D721Med (cell line): Measurements from ENCODE around the gene ECT2L.

Experiments
- DNase-seq: peaks from one replicate; pipeline ENCODE4 v3.0.0; 2011; ENCODE audit warnings: low spot score; ENCODE audit not compliant: insufficient read length
- FAIRE-seq: peaks from 2 replicates; lab custom pipeline; 2011; peaks lifted over from hg19 to GRCh38; lab: Jason Lieb, UNC
- CTCF ChIP-seq: IDR thresholded peaks from 2 replicates; pipeline ENCODE4 v1.5.1; 2012; ENCODE audit warnings: mild to moderate bottlenecking, control low read depth; ENCODE audit not compliant: insufficient read depth; ENCODE audit errors: missing control alignments

Gene ECT2L

GRCh38 chr6:138948004-138948403, 152.1 kb downstream of the ECT2L start:
- DNase-seq (no peak), FAIRE-seq (no peak)
- TF ChIP-seq CTCF = no peak

GRCh38 chr6:138948546-138949179, 152.8 kb downstream of the ECT2L start:
- FAIRE-seq = no peak
- no peak for TF ChIP-seq CTCF
- no peak for DNase-seq

GRCh38 chr6:138953451-138953850, 157.6 kb downstream of the ECT2L start:
- no peak for DNase-seq

More at GRCh38 chr6:138953451-138953850, 157.6 kb downstream of the ECT2L start:
- no peak for TF ChIP-seq CTCF
- no peak for FAIRE-seq
